AG04449 (cell line): ENCODE results near the gene ZNF525.
A peak's percentile ranks its signal among the peaks of the same experiment; 100 is the strongest.
"Not testable (repeated sequence)": the region's sequence is repeated elsewhere in the genome, so short reads cannot be mapped to it uniquely, and the experiment has no call there.

ENCODE experiments used
- CTCF ChIA-PET: fragments of 350-600 bp; formaldehyde crosslinking; extraction: SDS; loops from one replicate; lab custom pipeline; 2021; ENCODE audit warnings: antibody characterized with exemption; lab: Yijun Ruan, JAX
- POLR2A ChIA-PET: fragments of 400-600, 350-600 bp; formaldehyde crosslinking; extraction: SDS; loops from one replicate; lab custom pipeline; 2020; ENCODE audit warnings: antibody characterized with exemption, inconsistent platforms; lab: Yijun Ruan, JAX
- DNase-seq: peaks from one replicate; pipeline ENCODE4 v3.0.0-alpha.2; 2010; ENCODE audit warnings: low read depth, low spot score
- H3K4me3 ChIP-seq: 2 replicates; pipeline ENCODE4 v1.5.1; 2011; ENCODE audit warnings: low read depth, mild to moderate bottlenecking, control low read depth, low read length
- TF ChIP-seq, protein P1 (sequence below): IDR thresholded peaks from one replicate; pipeline ENCODE4 v1.5.1; 2011; ENCODE audit warnings: mild to moderate bottlenecking, moderate library complexity, low read length, control low read depth, inconsistent platforms; ENCODE audit not compliant: insufficient read depth; ENCODE audit errors: missing control alignments

The ZNF525 gene

DNA sequence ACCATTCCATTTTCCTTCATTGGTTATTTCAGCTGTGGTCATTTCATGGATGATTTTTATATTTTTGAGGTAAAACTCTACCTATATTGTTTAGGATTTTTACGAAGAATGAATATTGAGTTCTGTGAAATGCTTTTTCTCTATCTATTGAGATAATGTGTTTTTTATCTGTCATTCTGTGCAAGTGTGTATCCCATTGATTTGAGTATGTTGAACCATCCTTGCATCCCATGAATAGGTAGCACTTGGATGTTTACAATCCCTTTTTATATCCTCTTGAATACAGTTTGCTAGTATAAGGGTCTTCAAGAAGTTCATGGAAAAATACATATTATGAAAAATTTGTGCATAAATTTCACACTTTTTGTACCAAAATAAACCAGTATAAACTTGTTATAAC, 9.8 kb upstream of the ZNF525 start:
- ChIA-PET CTCF (interaction anchor here (0.6 kb wide), 1 partner anchor 99 kb away, joined by 3 read pairs; no protein-coding TSS in a partner anchor), POLR2A (no interaction called here)

DNA sequence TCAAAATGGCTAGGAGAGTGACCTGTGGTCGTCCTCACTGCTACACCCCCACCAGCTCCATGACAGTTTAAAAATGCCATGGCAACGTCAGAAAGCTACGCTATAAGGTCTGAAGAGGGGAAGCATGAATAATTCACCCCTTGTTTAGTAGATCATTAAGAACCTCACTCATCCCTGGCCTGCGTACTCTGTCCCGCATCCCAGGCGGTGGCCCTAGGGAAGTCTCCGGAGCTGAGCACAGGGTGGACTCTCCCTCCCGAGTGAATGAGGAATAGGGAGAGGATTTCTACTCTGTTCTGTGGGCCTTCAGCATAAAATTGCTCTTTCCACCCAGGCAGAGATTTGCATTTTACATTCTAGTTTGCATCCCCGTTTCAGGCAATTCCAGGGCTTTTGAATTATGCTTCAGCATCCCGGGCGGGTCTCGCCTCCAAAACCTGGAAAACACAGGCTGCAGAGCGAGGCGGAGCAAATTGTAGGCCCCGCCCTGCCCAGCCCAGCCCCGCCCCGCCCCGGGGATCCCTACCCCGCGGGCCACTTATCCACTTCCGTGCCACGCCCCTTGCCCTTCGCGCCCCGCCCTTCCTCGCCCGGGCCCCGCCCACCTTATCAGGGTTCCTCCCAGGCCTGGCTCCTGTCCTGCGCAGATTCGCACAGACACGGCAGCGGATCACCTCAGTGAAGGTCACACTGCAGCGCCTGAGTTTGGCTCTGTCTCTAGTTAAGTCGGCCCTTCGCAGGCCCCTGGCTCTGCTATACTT, 7.5 kb upstream of the ZNF525 start:
- no peak for DNase-seq
- ChIA-PET POLR2A (no interaction called here), CTCF (interaction anchor here (1.8 kb wide), 1 partner anchor 163 kb away, joined by 10 read pairs; no protein-coding TSS in a partner anchor)
- TF ChIP-seq, protein P1, sequence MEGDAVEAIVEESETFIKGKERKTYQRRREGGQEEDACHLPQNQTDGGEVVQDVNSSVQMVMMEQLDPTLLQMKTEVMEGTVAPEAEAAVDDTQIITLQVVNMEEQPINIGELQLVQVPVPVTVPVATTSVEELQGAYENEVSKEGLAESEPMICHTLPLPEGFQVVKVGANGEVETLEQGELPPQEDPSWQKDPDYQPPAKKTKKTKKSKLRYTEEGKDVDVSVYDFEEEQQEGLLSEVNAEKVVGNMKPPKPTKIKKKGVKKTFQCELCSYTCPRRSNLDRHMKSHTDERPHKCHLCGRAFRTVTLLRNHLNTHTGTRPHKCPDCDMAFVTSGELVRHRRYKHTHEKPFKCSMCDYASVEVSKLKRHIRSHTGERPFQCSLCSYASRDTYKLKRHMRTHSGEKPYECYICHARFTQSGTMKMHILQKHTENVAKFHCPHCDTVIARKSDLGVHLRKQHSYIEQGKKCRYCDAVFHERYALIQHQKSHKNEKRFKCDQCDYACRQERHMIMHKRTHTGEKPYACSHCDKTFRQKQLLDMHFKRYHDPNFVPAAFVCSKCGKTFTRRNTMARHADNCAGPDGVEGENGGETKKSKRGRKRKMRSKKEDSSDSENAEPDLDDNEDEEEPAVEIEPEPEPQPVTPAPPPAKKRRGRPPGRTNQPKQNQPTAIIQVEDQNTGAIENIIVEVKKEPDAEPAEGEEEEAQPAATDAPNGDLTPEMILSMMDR: no peak
- H3K4me3 ChIP-seq: no peak overlapping the region

More for the DNA sequence above, 9.8 kb upstream of the ZNF525 start:
- TF ChIP-seq, protein P1: no peak
- no peak overlapping the region for H3K4me3 ChIP-seq
- DNase-seq: no peak

DNA sequence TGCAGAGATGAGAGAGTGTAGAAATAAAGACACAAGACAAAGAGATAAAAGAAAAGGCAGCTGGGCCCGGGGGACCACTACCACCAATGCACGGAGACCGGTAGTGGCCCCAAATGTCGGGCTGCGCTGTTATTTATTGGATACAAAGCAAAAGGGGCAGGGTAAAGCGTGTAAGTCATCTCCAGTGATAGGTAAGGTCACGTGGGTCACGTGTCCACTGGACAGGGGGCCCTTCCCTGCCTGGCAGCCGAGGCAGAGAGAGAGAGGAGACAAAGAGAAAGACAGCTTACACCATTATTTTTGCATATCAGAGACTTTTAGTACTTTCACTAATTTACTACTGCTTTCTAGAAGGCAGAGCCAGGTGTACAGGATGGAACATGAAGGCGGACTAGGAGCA, 5.4 kb upstream of the ZNF525 start:
- H3K4me3 ChIP-seq, DNase-seq, POLR2A ChIA-PET: not testable (repeated sequence)
- CTCF ChIA-PET: interaction anchor here (1.8 kb wide), 1 partner anchor 165 kb away, joined by 10 read pairs; no protein-coding TSS in a partner anchor

DNA sequence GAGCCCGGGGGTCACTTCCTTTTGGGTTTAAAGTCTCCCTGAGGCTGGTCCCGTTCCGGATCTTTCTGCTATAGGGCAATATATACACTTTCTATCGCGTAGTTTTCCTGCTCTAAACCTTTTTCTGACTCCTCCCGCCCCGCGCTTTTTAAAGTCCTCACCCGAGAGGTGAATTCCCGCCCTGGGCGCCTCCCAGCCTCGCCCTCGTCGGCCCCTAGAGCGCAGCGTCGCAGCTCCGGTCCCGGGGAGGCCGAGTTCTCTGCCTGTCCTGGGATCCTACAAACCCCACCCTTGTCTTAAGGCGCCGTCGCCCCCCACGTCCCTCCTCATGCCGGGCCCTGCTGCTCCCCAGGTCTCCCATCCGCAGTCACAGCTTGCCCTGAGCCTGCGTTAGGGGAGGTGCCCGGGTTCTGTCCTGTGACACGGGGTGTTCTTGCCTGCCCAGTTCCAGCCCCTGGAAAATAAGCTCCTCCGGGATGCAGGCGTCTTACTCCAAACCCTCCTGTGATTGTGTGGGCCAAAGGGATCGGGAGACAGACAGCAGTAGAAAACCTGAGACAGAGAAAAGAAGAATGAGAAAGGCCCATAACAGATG, 491 bp downstream of the ZNF525 start:
- ChIA-PET POLR2A (no interaction called here), CTCF (no interaction called here)
- H3K4me3 ChIP-seq: peak overlapping the region; percentile 73
- DNase-seq: no peak
- TF ChIP-seq, protein P1: no peak

DNA sequence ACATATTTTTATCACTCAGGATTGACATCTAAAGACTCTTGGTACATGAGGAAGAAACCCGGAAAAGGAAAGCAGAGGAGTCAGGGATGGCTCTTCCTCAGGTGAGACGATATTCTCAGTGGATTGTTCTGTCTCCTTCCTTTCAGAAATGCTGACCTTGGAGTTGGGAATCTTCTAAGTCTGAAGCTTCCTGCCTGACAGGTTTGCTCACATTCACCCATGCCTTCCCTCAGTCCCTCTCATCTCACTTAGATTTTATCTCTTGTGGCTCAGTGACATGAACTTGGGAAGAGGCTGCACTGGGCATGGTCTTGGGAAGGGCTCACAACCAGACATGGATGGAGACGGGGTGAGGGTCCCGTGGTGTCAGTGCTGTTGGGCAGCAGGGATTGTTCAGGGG, 6.7 kb downstream of the ZNF525 start:
- ChIA-PET POLR2A (no interaction called here), CTCF (no interaction called here)
- H3K4me3 ChIP-seq: no peak overlapping the region
- DNase-seq: no peak
- TF ChIP-seq, protein P1: no peak

DNA sequence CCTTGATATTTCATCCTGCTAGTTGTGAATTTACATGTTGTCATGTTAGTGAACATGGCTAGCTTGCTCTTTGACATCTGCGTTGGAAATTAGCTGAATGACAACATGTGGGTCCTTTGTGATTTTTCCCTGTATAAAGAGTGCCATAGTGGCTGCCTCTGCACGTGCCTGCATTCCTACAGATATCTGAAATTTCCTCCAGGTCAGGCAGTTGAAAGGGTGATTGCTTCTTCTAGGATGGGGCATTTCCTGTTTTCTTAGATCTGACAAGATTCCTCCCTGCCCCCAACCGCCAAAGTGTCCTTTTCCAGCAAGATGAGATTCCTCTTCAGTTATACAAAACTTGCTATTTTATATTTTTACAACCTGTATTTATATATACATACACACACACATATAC, 8.8 kb downstream of the ZNF525 start:
- no peak for DNase-seq
- H3K4me3 ChIP-seq: no peak overlapping the region
- POLR2A ChIA-PET: no interaction called here
- CTCF ChIA-PET: no interaction called here
- TF ChIP-seq, protein P1: no peak
